ENCODE data around the gene EPOP.
"Not testable (repeated sequence)": the region's sequence is repeated elsewhere in the genome, so short reads cannot be mapped to it uniquely, and the experiment has no call there.

The EPOP gene

DNA sequence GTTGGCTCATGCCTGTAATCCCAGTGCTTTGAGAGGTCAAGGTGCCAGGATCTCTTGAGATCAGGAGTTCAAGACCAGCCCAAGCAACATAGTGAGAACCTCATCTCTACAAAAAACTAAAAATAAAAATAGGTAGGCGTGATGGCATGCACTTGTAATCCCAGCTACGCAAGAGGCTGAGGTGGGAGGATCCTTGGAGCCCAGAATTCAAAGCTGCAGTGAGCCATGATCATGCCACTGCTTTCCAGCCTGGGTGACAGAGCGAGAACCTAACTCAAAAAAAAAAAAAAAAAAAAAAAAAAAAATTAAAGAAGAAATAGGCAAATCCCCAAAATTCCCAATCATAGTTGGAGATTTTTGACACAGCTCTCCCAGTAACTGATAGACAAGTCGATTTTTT, 36.8 kb downstream of the EPOP start:
- DNase-seq (ENCODE audit: low spot score), result no peak

DNA sequence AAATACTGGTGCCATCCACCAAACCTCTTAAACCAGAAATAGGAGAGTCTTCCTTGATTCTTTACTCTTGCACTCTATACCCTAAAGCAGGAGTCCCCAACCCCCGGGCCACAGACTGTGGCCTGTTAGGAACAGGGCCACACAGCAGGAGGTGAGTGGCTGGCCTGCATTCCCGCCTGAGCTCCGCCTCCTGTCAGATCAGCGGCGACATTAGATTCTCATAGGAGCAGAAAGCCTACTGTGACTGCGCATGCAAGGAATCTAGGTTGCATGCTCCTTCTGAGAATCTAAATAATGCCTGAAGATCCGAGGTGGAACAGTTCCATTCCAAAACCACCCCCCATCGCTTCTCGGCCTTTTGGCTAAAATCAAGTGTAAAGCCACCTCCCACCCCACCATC, 38.7 kb downstream of the EPOP start:
- no peak for DNase-seq (ENCODE audit: low spot score)

DNA sequence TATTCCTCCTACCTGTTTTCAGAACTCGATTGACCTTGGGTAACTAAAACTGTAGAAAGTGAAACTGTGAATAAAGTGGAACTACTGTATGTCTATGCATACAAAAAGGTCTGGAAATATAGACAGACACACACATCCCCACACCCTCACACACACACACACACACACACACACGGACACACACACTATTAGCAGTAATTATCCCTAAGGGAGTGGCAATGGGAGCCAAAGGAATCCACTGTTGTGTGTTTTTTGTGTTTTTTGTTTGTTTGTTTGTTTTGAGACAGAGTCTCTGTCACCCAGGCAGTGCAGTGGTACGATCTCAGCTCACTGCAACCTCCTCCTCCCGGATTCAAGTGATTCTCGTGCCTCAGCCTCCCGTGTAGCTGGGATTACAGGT, 42.4 kb downstream of the EPOP start:
- DNase-seq (ENCODE audit: low spot score), result no peak

DNA sequence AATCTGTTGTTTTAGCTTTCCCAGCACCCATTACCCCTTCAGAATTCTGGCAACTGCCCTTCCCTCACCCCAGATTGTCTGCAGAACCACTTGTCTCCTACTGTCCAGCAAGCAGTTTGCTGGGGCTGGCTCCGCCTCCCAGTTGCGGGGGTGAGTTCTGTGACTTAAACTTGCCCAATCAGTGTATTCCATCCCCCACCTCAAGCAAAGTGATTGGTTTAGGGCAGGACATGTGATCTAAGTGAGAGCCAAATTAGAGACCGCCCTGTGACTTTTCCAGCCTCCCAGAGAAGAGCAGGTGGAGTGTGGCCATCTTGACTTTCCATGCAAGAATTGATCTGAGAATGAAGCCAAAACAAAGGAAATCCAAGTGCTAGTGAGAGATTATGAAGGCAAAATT, 46.3 kb downstream of the EPOP start:
- no peak for DNase-seq (ENCODE audit: low spot score)

DNA sequence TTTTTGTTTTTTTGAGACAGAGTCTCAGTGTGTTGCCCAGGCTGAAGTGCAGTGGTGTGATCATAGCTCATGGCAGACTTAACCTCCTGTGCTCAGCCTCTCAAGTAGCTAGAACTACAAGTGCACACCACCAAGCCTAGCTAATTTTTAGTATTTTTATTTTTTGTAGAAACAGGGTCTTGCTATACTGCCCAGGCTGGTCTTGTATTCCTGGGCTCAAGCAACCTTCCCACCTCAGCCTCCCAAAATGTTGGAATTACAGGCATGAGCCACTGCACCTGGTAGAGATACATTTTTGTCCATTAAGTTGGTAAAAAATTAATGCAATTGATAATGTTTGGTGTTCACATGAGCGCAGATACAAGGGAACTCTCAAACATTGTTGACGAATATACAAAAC, 46.8 kb downstream of the EPOP start:
- no peak for DNase-seq (ENCODE audit: low spot score)

DNA sequence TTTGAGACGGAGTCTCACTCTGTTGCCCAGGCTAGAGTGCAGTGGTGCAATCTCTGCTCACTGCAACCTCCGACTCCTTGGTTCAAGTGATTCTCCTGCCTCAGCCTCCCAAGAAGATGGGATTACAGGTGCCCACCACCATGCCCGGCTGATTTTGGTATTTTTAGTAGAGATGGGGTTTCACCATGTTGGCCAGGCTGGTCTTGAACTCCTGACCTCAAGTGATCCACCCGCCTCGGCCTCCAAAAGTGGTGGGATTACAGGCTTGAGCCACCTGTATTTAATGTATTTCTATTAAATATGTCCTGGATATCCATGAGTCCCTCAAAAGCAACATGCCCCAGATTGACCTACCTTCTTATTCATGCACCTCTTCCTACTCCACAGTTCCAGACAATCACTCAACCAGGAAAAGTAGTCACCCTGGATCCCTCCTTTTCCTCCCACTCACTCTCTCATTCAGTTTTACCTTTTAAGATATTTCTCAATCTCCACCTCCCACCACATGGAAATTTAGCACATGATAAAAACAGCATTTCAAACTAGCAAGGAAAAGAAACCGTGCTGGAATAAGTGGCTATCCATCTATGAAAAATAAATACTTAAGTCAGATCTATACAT, 48.0 kb downstream of the EPOP start:
- not testable (repeated sequence) for DNase-seq (ENCODE audit: low spot score)

DNA sequence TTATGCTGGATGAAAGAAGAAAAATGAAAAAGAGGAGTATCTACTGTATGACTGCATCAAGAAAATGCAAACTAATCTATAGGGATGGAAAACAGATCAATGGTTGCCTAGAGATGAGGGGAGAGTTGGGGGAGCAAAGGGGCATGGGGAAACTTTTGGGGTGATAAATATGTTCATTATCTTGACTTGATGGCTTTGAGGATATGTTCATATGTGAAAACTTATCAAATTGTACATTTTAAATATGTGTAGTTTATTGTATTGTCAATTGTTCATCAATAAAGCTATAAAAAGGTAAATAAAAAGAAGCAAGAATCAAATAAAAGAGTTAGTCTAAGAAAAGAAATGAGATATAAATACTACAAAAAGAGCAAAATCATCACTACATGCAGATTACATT, 49.3 kb downstream of the EPOP start:
- DNase-seq (ENCODE audit: low spot score), result no peak

DNA sequence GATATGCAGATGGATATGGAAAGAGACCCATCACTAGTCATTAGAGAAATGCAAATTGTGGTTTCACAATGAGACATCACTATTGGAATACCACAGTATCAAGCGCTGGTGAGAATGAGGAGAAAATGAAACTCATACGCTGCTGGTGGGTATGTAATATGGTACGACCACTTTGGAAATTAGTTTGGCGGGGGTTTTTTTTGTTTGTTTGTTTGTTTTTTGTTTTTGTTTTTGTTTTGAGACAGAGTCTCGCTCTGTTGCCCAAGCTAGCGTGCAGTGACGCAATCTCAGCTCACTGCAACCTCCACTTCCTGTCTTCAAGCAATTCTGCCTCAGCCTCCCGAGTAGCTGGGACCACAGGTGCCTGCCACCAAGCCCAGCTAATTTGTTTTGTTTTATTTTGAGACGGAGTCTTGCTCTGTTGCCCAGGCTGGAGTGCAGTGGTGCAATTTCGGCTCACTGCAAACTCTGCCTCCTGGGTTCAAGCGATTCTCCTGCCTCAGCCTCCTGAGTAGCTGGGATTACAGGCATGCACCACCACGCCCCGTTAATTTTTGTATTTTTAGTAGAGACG, 49.9 kb downstream of the EPOP start:
- not testable (repeated sequence) for DNase-seq (ENCODE audit: low spot score)
